WTC11 (cell line): ENCODE results near the gene VWA2. TPM values are rescaled to one million over a fixed set of nuclear protein-coding genes. Genes with fewer than 3 reads are reported as not detected.

Source experiments
- ATAC-seq: fragments of 200-7000 bp; cut with Tn5 transposase; 2 replicates; pipeline ENCODE4 v1.10.0; 2021; ENCODE audit warnings: mild to moderate bottlenecking, moderate library complexity
- CTCF ChIA-PET: fragments of 300-600 bp; sonication (Branson Sonifier 250); formaldehyde crosslinking; loops from one replicate; lab custom pipeline; 2021; ENCODE audit warnings: antibody characterized with exemption; lab: Charles Lee
- POLR2A ChIA-PET: fragments of 350-600 bp; sonication (Branson Sonifier 250); formaldehyde crosslinking; loops from one replicate; lab custom pipeline; 2021; ENCODE audit warnings: antibody characterized with exemption; lab: Charles Lee
- DNase-seq: peaks from one replicate; pipeline ENCODE4 v3.0.0; 2021; ENCODE audit warnings: low spot score
- H3K27ac Mint-ChIP-seq: 2 replicates; pipeline ENCODE4 v1.8.0; 2021; ENCODE audit warnings: mixed read lengths
- H3K27me3 Mint-ChIP-seq: 2 replicates; pipeline ENCODE4 v1.8.0; 2021; ENCODE audit warnings: low read depth, mild to moderate bottlenecking, moderate library complexity, mixed read lengths
- H3K36me3 Mint-ChIP-seq: 2 replicates; pipeline ENCODE4 v1.8.0; 2021; ENCODE audit warnings: mixed read lengths
- H3K4me1 Mint-ChIP-seq: 2 replicates; pipeline ENCODE4 v1.8.0; 2022; ENCODE audit warnings: mixed read lengths
- H3K4me3 Mint-ChIP-seq: 2 replicates; pipeline ENCODE4 v1.8.0; 2021; ENCODE audit warnings: mild to moderate bottlenecking, moderate library complexity, mixed read lengths
- H3K9me3 Mint-ChIP-seq: 2 replicates; pipeline ENCODE4 v1.8.0; 2021; ENCODE audit warnings: mixed read lengths
- CREM ChIP-seq: sonication (generic); formaldehyde crosslinking; IDR thresholded peaks from 2 replicates; pipeline ENCODE4 v1.8.1; 2022; ENCODE audit warnings: mild to moderate bottlenecking, missing genetic modification reagents, moderate library complexity
- E2F1 ChIP-seq: sonication (generic); formaldehyde crosslinking; IDR thresholded peaks from 2 replicates; pipeline ENCODE4 v1.8.0; 2022; ENCODE audit warnings: mild to moderate bottlenecking, missing genetic modification reagents
- ELF4 ChIP-seq: sonication (generic); formaldehyde crosslinking; IDR thresholded peaks from 2 replicates; pipeline ENCODE4 v1.8.1; 2022; ENCODE audit warnings: low read depth, mild to moderate bottlenecking, moderate library complexity, missing genetic modification reagents
- FOXP1 ChIP-seq: sonication (generic); formaldehyde crosslinking; IDR thresholded peaks from 2 replicates; pipeline ENCODE4 v1.8.0; 2022; ENCODE audit warnings: missing genetic modification reagents, mild to moderate bottlenecking, moderate library complexity, borderline replicate concordance
- FOXP4 ChIP-seq: sonication (generic); formaldehyde crosslinking; IDR thresholded peaks from 2 replicates; pipeline ENCODE4 v1.8.0; 2022; ENCODE audit warnings: mild to moderate bottlenecking, missing genetic modification reagents
- HMGA2 ChIP-seq: fragments of 250-450 bp; sonication (Bioruptor Pico); IDR thresholded peaks from 2 replicates; pipeline ENCODE4 v1.4.0; 2021; ENCODE audit warnings: mild to moderate bottlenecking, moderate library complexity
- MXD4 ChIP-seq: fragments of 250-450 bp; sonication (Bioruptor Pico); IDR thresholded peaks from 2 replicates; pipeline ENCODE4 v1.8.0; 2021; ENCODE audit warnings: mild to moderate bottlenecking, moderate library complexity, borderline replicate concordance
- NR2C2 ChIP-seq: sonication (generic); formaldehyde crosslinking; IDR thresholded peaks from 2 replicates; pipeline ENCODE4 v1.8.0; 2022; ENCODE audit warnings: mild to moderate bottlenecking, missing genetic modification reagents
- PREB ChIP-seq: sonication (generic); formaldehyde crosslinking; IDR thresholded peaks from 2 replicates; pipeline ENCODE4 v1.8.1; 2022; ENCODE audit warnings: mild to moderate bottlenecking, missing genetic modification reagents, moderate library complexity, borderline replicate concordance
- SMAD4 ChIP-seq: sonication (generic); formaldehyde crosslinking; IDR thresholded peaks from 2 replicates; pipeline ENCODE4 v1.8.0; 2022; ENCODE audit warnings: mild to moderate bottlenecking, missing genetic modification reagents
- SOX15 ChIP-seq: fragments of 250-450 bp; sonication (Bioruptor Pico); IDR thresholded peaks from 2 replicates; pipeline ENCODE4 v1.9.0; 2021; ENCODE audit warnings: mild to moderate bottlenecking
- SP1 ChIP-seq: sonication (generic); formaldehyde crosslinking; conservative IDR thresholded peaks from 2 replicates; pipeline ENCODE4 v1.8.1; 2022; ENCODE audit warnings: missing genetic modification reagents
- TEAD4 ChIP-seq: sonication (generic); formaldehyde crosslinking; IDR thresholded peaks from 2 replicates; pipeline ENCODE4 v1.8.0; 2022; ENCODE audit warnings: mild to moderate bottlenecking, missing genetic modification reagents
- ZNF121 ChIP-seq: sonication (generic); formaldehyde crosslinking; IDR thresholded peaks from 2 replicates; pipeline ENCODE4 v1.8.0; 2023; ENCODE audit warnings: missing genetic modification reagents
- ZNF138 ChIP-seq: sonication (generic); formaldehyde crosslinking; conservative IDR thresholded peaks from 2 replicates; pipeline ENCODE4 v1.8.1; 2022; ENCODE audit warnings: mild to moderate bottlenecking, moderate library complexity, missing genetic modification reagents
- total RNA-seq: library from RNA; stranded (reverse); gene quantifications from 3 replicates; pipeline ENCODE4 v1.2.3, GENCODE V29; 2021
- TF ChIP-seq, protein P1 (sequence below): sonication (generic); formaldehyde crosslinking; IDR thresholded peaks from 2 replicates; pipeline ENCODE4 v1.8.0; 2023; ENCODE audit warnings: mild to moderate bottlenecking, missing genetic modification reagents
- TF ChIP-seq, protein P2 (sequence below): sonication (generic); formaldehyde crosslinking; IDR thresholded peaks from 2 replicates; pipeline ENCODE4 v1.8.1; 2022; ENCODE audit warnings: low read depth, missing genetic modification reagents, borderline replicate concordance
- TF ChIP-seq, protein P3 (sequence below): fragments of 250-450 bp; sonication (Bioruptor Pico); IDR thresholded peaks from 2 replicates; pipeline ENCODE4 v1.9.0; 2021; ENCODE audit warnings: mild to moderate bottlenecking

The VWA2 gene
- total RNA-seq, 1 experiment from 2014 or later: 2.1 TPM

- ChIA-PET CTCF (interaction anchor here (1.2 to 5.5 kb wide), 3 partner anchors 10 to 69 kb away, joined by 3 to 24 read pairs (median 5); no protein-coding TSS in a partner anchor), POLR2A (no interaction called here)
- TF ChIP-seq, protein P1, sequence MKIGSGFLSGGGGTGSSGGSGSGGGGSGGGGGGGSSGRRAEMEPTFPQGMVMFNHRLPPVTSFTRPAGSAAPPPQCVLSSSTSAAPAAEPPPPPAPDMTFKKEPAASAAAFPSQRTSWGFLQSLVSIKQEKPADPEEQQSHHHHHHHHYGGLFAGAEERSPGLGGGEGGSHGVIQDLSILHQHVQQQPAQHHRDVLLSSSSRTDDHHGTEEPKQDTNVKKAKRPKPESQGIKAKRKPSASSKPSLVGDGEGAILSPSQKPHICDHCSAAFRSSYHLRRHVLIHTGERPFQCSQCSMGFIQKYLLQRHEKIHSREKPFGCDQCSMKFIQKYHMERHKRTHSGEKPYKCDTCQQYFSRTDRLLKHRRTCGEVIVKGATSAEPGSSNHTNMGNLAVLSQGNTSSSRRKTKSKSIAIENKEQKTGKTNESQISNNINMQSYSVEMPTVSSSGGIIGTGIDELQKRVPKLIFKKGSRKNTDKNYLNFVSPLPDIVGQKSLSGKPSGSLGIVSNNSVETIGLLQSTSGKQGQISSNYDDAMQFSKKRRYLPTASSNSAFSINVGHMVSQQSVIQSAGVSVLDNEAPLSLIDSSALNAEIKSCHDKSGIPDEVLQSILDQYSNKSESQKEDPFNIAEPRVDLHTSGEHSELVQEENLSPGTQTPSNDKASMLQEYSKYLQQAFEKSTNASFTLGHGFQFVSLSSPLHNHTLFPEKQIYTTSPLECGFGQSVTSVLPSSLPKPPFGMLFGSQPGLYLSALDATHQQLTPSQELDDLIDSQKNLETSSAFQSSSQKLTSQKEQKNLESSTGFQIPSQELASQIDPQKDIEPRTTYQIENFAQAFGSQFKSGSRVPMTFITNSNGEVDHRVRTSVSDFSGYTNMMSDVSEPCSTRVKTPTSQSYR: no peak
- H3K27ac Mint-ChIP-seq: no peak overlapping the region
- DNase-seq (no peak), ATAC-seq (no peak)
- H3K27me3 Mint-ChIP-seq: no peaks in the 10 kb centered on the region; the same call in 1 of the 2 replicates
- H3K36me3 Mint-ChIP-seq: no peaks in the 10 kb centered on the region
- peaks cover 37% of the 10 kb centered on the region for H3K4me1 Mint-ChIP-seq
- no peak overlapping the region for H3K4me3 Mint-ChIP-seq
- H3K9me3 Mint-ChIP-seq: no peaks in the 10 kb centered on the region
These were observed 95.2 kb downstream of the VWA2 start for GRCh38 chr10:114334301-114334700.

DNA sequence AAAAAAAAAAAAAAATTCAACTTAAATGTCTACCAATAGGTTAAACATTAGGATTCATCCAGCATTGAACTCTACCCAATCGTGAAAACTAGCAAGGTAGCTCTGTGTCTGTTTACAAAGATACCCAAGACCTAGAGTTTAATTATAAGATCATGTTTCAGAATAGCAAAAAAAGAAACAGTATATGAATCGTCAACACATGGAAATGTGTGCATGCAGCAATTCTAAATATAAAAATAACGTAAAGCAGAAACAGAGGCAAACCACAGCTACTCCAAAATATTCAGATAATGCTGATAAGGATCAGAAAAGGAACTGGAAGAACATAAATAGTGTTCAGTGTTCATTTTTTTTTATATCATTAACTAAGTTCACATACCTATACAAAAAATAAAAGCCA, 96.6 kb downstream of the VWA2 start:
- H3K27ac Mint-ChIP-seq: no peak overlapping the region
- CTCF ChIA-PET: interaction anchor here (1.2 to 5.5 kb wide), 2 partner anchors 32 to 68 kb away, joined by 3 to 24 read pairs; no protein-coding TSS in a partner anchor
- POLR2A ChIA-PET: interaction anchor here (0.6 kb wide), 1 partner anchor 970 kb away, joined by 3 read pairs; no protein-coding TSS in a partner anchor
- TF ChIP-seq, protein P2, sequence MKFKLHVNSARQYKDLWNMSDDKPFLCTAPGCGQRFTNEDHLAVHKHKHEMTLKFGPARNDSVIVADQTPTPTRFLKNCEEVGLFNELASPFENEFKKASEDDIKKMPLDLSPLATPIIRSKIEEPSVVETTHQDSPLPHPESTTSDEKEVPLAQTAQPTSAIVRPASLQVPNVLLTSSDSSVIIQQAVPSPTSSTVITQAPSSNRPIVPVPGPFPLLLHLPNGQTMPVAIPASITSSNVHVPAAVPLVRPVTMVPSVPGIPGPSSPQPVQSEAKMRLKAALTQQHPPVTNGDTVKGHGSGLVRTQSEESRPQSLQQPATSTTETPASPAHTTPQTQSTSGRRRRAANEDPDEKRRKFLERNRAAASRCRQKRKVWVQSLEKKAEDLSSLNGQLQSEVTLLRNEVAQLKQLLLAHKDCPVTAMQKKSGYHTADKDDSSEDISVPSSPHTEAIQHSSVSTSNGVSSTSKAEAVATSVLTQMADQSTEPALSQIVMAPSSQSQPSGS (CRISPR knock-in tag): no peak
- no peak for TF ChIP-seq CREM
- TF ChIP-seq ZNF138 (CRISPR knock-in tag): no peak
- TF ChIP-seq SP1 (CRISPR knock-in tag): no peak
- no peak for TF ChIP-seq HMGA2 (CRISPR knock-in tag)
- TF ChIP-seq E2F1: no peak
- TF ChIP-seq PREB (CRISPR knock-in tag): no peak
- no peak for TF ChIP-seq FOXP4
- TF ChIP-seq ZNF121: no peak
- TF ChIP-seq, all 79 proteins: peak for 0
- Mint-ChIP-seq H3K4me1 (peaks cover 37% of the 10 kb centered on the region), H3K27me3 (no peaks in the 10 kb centered on the region; the same call in 1 of the 2 replicates), H3K4me3 (no peak overlapping the region), H3K9me3 (no peaks in the 10 kb centered on the region), H3K36me3 (no peaks in the 10 kb centered on the region)
- DNase-seq (no peak), ATAC-seq (no peak)

- no peak for ATAC-seq
- Mint-ChIP-seq H3K9me3 (no peaks in the 10 kb centered on the region), H3K27me3 (no peaks in the 10 kb centered on the region; the same call in 1 of the 2 replicates), H3K27ac (peak overlapping the region; percentile 11; the same call in 1 of the 2 replicates), H3K4me1 (peaks cover 37% of the 10 kb centered on the region), H3K4me3 (no peak overlapping the region), H3K36me3 (no peaks in the 10 kb centered on the region)
- ChIA-PET POLR2A (no interaction called here), CTCF (interaction anchor here (1.4 to 1.5 kb wide), 2 partner anchors 66 to 122 kb away, joined by 4 to 7 read pairs; no protein-coding TSS in a partner anchor)
- no peak for DNase-seq
- TF ChIP-seq TEAD4: no peak
- no peak for TF ChIP-seq ELF4 (CRISPR knock-in tag)
- no peak for TF ChIP-seq SMAD4 (CRISPR knock-in tag)
- no peak for TF ChIP-seq SOX15 (CRISPR knock-in tag)
- no peak for TF ChIP-seq PREB (CRISPR knock-in tag)
- TF ChIP-seq, protein P3, sequence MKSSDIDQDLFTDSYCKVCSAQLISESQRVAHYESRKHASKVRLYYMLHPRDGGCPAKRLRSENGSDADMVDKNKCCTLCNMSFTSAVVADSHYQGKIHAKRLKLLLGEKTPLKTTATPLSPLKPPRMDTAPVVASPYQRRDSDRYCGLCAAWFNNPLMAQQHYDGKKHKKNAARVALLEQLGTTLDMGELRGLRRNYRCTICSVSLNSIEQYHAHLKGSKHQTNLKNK (CRISPR knock-in tag): no peak
- no peak for TF ChIP-seq FOXP1 (CRISPR knock-in tag)
- no peak for TF ChIP-seq MXD4 (CRISPR knock-in tag)
- TF ChIP-seq NR2C2 (CRISPR knock-in tag): no peak
- TF ChIP-seq ZNF121: no peak
These were observed 97.9 kb downstream of the VWA2 start for GRCh38 chr10:114336823-114337509.
